ENCODE results near the gene PTCH1. TPM values are rescaled to one million over a fixed set of nuclear protein-coding genes. Genes with fewer than 3 reads are reported as not detected.

The PTCH1 gene
- total RNA-seq, 1 donor from 2014 or later = 104 TPM

DNA sequence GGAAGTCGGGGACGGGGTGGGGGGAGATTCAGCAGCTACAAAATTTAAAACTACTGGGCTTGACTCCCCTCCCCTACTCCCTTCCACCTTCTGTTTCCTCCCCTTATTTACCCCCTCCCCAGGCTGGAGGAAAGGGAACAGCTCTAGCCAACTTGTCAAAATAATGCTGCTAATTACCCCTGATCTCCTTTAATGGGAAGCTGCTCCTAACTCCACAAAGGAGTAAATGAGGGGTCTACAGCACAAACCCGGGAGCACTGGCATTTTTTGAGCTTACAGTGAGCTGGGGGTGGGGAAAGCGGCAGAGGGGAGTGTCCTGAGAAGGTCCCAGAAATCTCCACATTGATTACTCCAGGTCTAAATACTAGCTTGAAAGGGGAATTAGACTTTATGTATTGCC, 3.1 kb downstream of the PTCH1 start:
- no peak for DNase-seq
- H3K4me1 Mint-ChIP-seq (ENCODE audit: low read depth, unreplicated experiment) = peaks cover 18% of the 10 kb centered on the region

DNA sequence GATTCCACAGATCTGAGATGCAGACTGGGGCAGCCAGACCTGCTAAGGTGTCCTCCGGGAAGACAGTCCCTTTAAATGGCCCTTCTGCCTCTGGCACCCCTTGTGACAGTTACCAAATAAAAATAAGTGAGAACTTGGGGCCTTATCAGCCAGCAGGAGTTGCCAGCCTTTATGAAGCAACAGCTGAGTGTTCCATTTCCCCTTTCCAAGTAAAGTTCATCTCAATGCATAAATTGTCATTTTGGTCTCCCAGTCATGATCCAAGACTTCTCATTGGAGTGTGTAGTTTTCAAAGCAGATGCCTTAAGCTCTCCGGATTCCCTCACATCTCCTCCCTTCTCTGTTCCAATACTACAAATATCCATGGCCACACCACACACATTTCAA, 4.1 kb downstream of the PTCH1 start:
- TF ChIP-seq, protein P1, sequence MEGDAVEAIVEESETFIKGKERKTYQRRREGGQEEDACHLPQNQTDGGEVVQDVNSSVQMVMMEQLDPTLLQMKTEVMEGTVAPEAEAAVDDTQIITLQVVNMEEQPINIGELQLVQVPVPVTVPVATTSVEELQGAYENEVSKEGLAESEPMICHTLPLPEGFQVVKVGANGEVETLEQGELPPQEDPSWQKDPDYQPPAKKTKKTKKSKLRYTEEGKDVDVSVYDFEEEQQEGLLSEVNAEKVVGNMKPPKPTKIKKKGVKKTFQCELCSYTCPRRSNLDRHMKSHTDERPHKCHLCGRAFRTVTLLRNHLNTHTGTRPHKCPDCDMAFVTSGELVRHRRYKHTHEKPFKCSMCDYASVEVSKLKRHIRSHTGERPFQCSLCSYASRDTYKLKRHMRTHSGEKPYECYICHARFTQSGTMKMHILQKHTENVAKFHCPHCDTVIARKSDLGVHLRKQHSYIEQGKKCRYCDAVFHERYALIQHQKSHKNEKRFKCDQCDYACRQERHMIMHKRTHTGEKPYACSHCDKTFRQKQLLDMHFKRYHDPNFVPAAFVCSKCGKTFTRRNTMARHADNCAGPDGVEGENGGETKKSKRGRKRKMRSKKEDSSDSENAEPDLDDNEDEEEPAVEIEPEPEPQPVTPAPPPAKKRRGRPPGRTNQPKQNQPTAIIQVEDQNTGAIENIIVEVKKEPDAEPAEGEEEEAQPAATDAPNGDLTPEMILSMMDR (IDR thresholded peaks at IDR 0.05; ENCODE audit: partially characterized antibody, unreplicated experiment) = no peak
- no peak overlapping the region for H3K27ac Mint-ChIP-seq (ENCODE audit: unreplicated experiment)
- peaks cover 22% of the 10 kb centered on the region for H3K9me3 Mint-ChIP-seq (ENCODE audit: unreplicated experiment)
- peak overlapping the region; percentile 93 for H3K4me3 Mint-ChIP-seq (ENCODE audit: unreplicated experiment)
- H3K36me3 Mint-ChIP-seq (ENCODE audit: unreplicated experiment) = peaks cover 4% of the 10 kb centered on the region
- peaks cover 27% of the 10 kb centered on the region for H3K27me3 Mint-ChIP-seq (ENCODE audit: unreplicated experiment)
- DNase-seq = no peak
- peaks cover 20% of the 10 kb centered on the region for H3K4me1 Mint-ChIP-seq (ENCODE audit: low read depth, unreplicated experiment)

More for the DNA sequence above, 3.1 kb downstream of the PTCH1 start:
- Mint-ChIP-seq H3K9me3 (ENCODE audit: unreplicated experiment) (peaks cover 20% of the 10 kb centered on the region), H3K27me3 (ENCODE audit: unreplicated experiment) (peaks cover 27% of the 10 kb centered on the region), H3K27ac (ENCODE audit: unreplicated experiment) (no peak overlapping the region), H3K4me3 (ENCODE audit: unreplicated experiment) (no peak overlapping the region), H3K36me3 (ENCODE audit: unreplicated experiment) (peaks cover 5% of the 10 kb centered on the region)
- TF ChIP-seq, protein P1 (IDR thresholded peaks at IDR 0.05; ENCODE audit: partially characterized antibody, unreplicated experiment) = no peak

DNA sequence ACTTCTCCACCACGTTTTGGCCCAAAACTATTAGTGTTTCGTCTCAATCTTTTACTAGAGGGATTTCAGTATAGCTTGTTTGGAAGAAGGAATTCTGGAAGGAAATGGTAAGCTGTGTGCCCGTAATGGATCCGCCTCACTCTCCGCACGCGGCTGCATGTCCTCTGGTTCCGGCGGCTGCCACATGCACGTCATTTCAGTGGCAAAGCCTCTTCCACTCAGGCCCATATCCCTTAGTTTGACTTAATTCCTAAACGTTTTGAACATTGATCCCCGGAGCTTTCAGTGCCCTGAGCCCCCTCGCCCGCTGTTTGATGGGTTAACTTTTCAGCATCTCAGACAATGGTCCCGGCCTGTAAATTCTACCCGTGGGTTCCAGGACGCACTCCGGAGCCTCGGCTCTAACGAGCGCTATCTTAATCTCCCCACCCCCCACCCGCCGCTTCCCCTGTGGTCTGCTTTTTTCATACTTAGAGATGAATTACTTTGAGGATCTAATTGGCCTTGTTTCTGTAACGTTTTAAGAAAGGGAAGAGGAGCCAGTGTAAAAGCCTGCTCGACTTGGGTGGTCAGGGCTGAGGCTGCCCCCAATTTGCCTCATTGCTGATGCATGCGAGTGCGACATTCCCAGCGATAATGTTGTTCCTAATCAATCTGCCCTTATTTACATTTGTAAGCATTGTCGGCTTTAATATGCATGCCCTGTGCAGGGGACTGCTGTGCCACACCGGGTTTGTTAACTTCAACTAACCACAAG, 4.6 kb downstream of the PTCH1 start:
- Mint-ChIP-seq H3K4me1 (ENCODE audit: low read depth, unreplicated experiment) (peaks cover 20% of the 10 kb centered on the region), H3K36me3 (ENCODE audit: unreplicated experiment) (peaks cover 4% of the 10 kb centered on the region), H3K27me3 (ENCODE audit: unreplicated experiment) (peaks cover 29% of the 10 kb centered on the region), H3K4me3 (ENCODE audit: unreplicated experiment) (peak overlapping the region; percentile 93), H3K9me3 (ENCODE audit: unreplicated experiment) (peaks cover 26% of the 10 kb centered on the region), H3K27ac (ENCODE audit: unreplicated experiment) (peak overlapping the region; percentile 59)
- DNase-seq = no peak
- TF ChIP-seq, protein P1 (IDR thresholded peaks at IDR 0.05; ENCODE audit: partially characterized antibody, unreplicated experiment) = no peak

DNA sequence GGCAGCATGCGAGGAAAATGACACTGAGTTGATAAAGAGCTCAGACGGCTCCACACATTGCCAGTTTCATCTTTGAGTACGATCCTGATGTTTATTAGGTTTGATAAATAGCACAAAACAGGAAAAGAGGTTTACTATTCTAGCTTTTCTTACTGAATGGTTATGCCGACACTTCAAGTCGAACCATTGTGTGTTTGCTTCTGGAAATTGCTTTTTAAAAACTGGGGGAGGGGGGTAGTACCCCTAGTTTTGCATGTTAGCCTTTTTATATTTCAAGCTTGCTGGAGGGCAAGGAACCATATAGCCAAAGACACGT, 5.2 kb downstream of the PTCH1 start:
- H3K4me1 Mint-ChIP-seq (ENCODE audit: low read depth, unreplicated experiment) = peaks cover 20% of the 10 kb centered on the region
- peak overlapping the region; percentile 93 for H3K4me3 Mint-ChIP-seq (ENCODE audit: unreplicated experiment)
- H3K27me3 Mint-ChIP-seq (ENCODE audit: unreplicated experiment) = peaks cover 26% of the 10 kb centered on the region
- TF ChIP-seq, protein P1 (IDR thresholded peaks at IDR 0.05; ENCODE audit: partially characterized antibody, unreplicated experiment) = no peak
- no peak for DNase-seq
- peaks cover 4% of the 10 kb centered on the region for H3K36me3 Mint-ChIP-seq (ENCODE audit: unreplicated experiment)
- peaks cover 26% of the 10 kb centered on the region for H3K9me3 Mint-ChIP-seq (ENCODE audit: unreplicated experiment)
- peak overlapping the region; percentile 81 for H3K27ac Mint-ChIP-seq (ENCODE audit: unreplicated experiment)
